BE2C (cell line): ENCODE data around the gene CCDC198.
A peak's percentile ranks its signal among the peaks of the same experiment; 100 is the strongest.

Experiments used
- DNase-seq: peaks from one replicate; pipeline ENCODE4 v3.0.0-alpha.2; 2020
- H3K27me3 ChIP-seq: fragments of 250-450 bp; sonication (Bioruptor Pico); 2 replicates; pipeline ENCODE4 v1.5.1; 2020; ENCODE audit warnings: mild to moderate bottlenecking
- H3K36me3 ChIP-seq: fragments of 250-450 bp; sonication (Bioruptor Pico); 2 replicates; pipeline ENCODE4 v1.5.1; 2020; ENCODE audit warnings: mild to moderate bottlenecking
- H3K4me1 ChIP-seq: fragments of 250-450 bp; sonication (Bioruptor Pico); 2 replicates; pipeline ENCODE4 v1.5.1; 2020
- H3K4me3 ChIP-seq: 2 replicates; pipeline ENCODE4 v1.5.1; 2011; ENCODE audit warnings: low read depth, low read length
- H3K9me3 ChIP-seq: fragments of 250-450 bp; sonication (Bioruptor Pico); 2 replicates; pipeline ENCODE4 v1.5.1; 2020
- CTCF ChIP-seq: IDR thresholded peaks from 2 replicates; pipeline ENCODE4 v1.5.1; 2012; ENCODE audit warnings: mild to moderate bottlenecking, low read depth, low read length

The CCDC198 gene

GRCh38 chr14:57492859-57493258 is 798 bp downstream of the CCDC198 start:
- DNase-seq = no peak
- TF ChIP-seq CTCF = no peak
- Histone ChIP-seq H3K36me3 (no peaks in the 10 kb centered on the region), H3K4me3 (no peak overlapping the region), H3K27me3 (no peaks in the 10 kb centered on the region), H3K9me3 (no peaks in the 10 kb centered on the region), H3K4me1 (no peaks in the 10 kb centered on the region)

DNA sequence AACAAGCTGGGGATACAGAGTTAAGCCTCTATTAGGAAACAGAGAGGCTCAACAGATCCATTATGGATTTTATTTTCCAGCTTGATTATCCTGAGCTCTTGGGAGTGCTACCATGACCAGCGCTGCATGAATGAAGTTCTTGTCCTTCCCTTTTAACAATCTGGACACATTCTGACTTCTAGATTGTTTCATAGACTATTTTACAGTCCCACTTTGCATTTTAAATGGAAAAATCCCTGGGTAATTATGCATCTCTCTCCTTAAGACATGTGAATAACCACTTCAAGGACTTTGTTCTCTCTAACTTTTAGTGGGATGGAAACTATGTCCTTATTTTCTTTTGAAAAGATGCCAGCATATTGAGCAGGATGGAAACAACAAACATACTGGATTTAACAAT is 2.0 kb downstream of the CCDC198 start:
- Histone ChIP-seq H3K9me3 (no peaks in the 10 kb centered on the region), H3K27me3 (no peaks in the 10 kb centered on the region), H3K36me3 (no peaks in the 10 kb centered on the region), H3K4me3 (no peak overlapping the region), H3K4me1 (no peaks in the 10 kb centered on the region)
- no peak for DNase-seq
- no peak for TF ChIP-seq CTCF

DNA sequence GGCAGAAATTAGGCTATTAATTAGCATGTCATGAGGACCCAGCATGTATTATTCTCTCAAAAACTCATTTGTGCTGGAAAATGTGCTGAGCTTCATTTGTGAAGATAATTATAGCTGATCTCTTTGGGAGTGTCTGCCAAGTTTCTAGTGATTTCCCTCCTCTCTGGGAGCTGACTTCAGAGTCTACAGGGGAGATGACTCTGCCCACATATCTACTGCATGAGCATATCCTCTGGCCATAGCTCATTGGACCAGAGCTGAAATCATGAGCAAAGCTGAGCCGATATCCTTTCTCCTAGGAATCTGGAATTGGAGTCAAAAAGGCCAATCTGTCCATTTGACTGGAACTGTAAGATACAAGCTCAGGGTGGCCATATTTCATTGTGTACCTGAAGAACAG is 5.9 kb downstream of the CCDC198 start:
- Histone ChIP-seq H3K9me3 (no peaks in the 10 kb centered on the region), H3K27me3 (no peaks in the 10 kb centered on the region), H3K36me3 (no peaks in the 10 kb centered on the region), H3K4me1 (no peaks in the 10 kb centered on the region), H3K4me3 (no peak overlapping the region)
- no peak for DNase-seq
- no peak for TF ChIP-seq CTCF

DNA sequence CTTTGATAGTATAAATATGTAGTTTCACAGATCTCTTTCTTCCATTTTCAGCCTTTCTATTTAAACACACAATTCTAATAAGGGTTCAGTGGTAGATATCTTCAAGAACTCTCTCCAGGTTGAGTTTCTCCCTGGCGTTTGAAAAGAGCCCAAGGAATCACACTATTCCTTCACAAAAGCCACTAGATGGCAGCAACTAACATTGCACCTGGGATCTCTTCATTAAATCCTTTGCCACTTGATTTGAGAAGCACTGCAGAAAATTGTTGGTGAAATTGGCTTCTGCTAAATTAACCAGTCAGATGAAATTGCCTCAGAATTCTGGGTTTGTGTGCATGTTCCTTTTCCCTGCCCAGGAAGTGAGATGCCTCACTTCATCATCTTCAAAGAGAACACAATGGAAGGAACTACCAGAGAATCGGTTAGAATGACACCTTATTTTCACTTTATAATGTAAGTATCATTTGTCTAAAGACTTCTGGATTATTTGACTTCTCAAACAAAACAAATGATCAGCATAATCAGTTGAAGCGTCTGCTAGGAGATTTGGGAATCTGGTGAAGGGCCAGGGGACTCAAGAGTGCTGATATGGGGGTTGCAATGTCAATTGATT is 6.8 kb downstream of the CCDC198 start:
- H3K27me3 ChIP-seq = no peaks in the 10 kb centered on the region
- peak; percentile 13 for DNase-seq
- TF ChIP-seq CTCF = peak; percentile 79
- no peaks in the 10 kb centered on the region for H3K36me3 ChIP-seq
- no peaks in the 10 kb centered on the region for H3K4me1 ChIP-seq
- no peak overlapping the region for H3K4me3 ChIP-seq
- H3K9me3 ChIP-seq = no peaks in the 10 kb centered on the region

DNA sequence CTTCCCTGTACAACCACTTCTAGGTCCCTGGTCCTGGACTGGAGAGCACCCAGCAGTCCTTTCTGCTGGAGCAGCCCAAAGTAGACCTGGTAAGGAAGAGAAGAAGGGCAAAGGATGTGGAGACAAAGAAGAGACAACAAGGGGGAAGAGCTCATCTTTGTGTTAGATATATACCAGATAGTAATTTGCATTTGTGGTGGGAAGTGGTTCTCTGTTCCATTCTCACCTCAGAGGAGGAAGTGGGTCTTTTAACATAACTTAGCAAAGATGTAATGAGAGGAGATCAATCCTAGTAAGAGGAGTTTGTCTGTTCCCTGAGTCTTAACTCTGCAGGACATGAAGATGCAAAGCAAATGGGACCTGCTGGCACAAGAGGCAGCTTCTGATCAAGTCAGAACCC is 8.0 kb downstream of the CCDC198 start:
- H3K9me3 ChIP-seq = no peaks in the 10 kb centered on the region
- TF ChIP-seq CTCF = no peak
- no peaks in the 10 kb centered on the region for H3K4me1 ChIP-seq
- no peak for DNase-seq
- no peaks in the 10 kb centered on the region for H3K36me3 ChIP-seq
- H3K4me3 ChIP-seq = no peak overlapping the region
- H3K27me3 ChIP-seq = no peaks in the 10 kb centered on the region

GRCh38 chr14:57482120-57482519 is 11.5 kb downstream of the CCDC198 start:
- no peak for TF ChIP-seq CTCF
- Histone ChIP-seq H3K36me3 (no peaks in the 10 kb centered on the region), H3K9me3 (no peaks in the 10 kb centered on the region), H3K27me3 (no peaks in the 10 kb centered on the region; the same call in 1 of the 2 replicates), H3K4me1 (no peaks in the 10 kb centered on the region), H3K4me3 (no peak overlapping the region)
- DNase-seq = no peak
